SU-DHL-6 (cell line): ENCODE data around the gene TPD52L1.

Source experiments
- CTCF ChIP-seq: fragments of 200-600 bp; sonication (generic); IDR thresholded peaks from one replicate; pipeline ENCODE4 v1.5.1; 2017; ENCODE audit warnings: antibody characterized with exemption, mild to moderate bottlenecking, low read length, moderate library complexity; ENCODE audit not compliant: insufficient read depth, poor library complexity, severe bottlenecking
- EZH2phosphoT487 ChIP-seq: fragments of 200-600 bp; sonication (generic), shearing (Covaris generic); conservative IDR thresholded peaks from 2 replicates; pipeline ENCODE4 v1.6.1; 2018; ENCODE audit warnings: mild to moderate bottlenecking, antibody characterized with exemption, low read length, moderate library complexity, mixed read lengths

- no peak for TF ChIP-seq CTCF
- no peak for TF ChIP-seq EZH2phosphoT487
Measured at GRCh38 chr6:125194941-125195340, 41.4 kb downstream of the TPD52L1 start.
